ENCODE measurements around the gene AMMECR1.
"Not testable (repeated sequence)": the region's sequence is repeated elsewhere in the genome, so short reads cannot be mapped to it uniquely, and the experiment has no call there.

DNA sequence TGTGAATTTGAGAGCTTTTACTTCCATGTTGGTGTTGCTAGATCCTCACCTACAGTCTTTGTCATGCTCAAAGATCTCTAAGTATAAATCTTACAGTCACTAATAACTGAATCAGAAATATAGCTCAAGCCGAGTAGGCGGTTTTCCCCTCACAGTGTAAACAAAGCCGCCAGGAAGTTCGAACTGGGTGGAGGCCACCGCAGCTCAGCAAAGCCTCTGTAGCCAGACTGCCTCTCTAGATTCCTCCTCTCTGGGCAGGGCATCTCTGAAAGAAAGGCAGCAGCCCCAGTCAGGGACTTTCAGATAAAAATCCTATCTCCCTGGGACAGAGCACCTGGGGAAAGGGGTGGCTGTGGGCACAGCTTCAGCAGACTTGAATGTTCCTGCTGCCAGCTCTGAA lies 79.6 kb downstream of the AMMECR1 start:
- TF ChIP-seq, protein P1, sequence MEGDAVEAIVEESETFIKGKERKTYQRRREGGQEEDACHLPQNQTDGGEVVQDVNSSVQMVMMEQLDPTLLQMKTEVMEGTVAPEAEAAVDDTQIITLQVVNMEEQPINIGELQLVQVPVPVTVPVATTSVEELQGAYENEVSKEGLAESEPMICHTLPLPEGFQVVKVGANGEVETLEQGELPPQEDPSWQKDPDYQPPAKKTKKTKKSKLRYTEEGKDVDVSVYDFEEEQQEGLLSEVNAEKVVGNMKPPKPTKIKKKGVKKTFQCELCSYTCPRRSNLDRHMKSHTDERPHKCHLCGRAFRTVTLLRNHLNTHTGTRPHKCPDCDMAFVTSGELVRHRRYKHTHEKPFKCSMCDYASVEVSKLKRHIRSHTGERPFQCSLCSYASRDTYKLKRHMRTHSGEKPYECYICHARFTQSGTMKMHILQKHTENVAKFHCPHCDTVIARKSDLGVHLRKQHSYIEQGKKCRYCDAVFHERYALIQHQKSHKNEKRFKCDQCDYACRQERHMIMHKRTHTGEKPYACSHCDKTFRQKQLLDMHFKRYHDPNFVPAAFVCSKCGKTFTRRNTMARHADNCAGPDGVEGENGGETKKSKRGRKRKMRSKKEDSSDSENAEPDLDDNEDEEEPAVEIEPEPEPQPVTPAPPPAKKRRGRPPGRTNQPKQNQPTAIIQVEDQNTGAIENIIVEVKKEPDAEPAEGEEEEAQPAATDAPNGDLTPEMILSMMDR (conservative IDR thresholded peaks at IDR 0.05 in 1 of 2, IDR thresholded peaks at IDR 0.05 in 1 of 2; ENCODE audit: extremely low read depth in 1 of 2, insufficient read depth in 1 of 2, low read depth in 1 of 2, low read length in 2 of 2) = not testable (repeated sequence)
- not testable (repeated sequence) for TF ChIP-seq EZH2 (IDR thresholded peaks at IDR 0.05; ENCODE audit: borderline replicate concordance, low read length)
